Pancreas (tissue), 10 donors: ENCODE data around the gene HNRNPA3. TPM values are rescaled to one million over a fixed set of nuclear protein-coding genes. Genes with fewer than 3 reads are reported as not detected.

Experiments used
- ATAC-seq, 4 donors: fragments of 200-7000 bp; cut with Tn5 transposase; one replicate each; pipeline versions ENCODE4 v1.8.0 to v1.9.1; 2020; ENCODE audit warnings: mild to moderate bottlenecking in 4 of 4, moderate library complexity in 4 of 4
- DNase-seq, 6 donors: peaks; one replicate each; pipeline ENCODE4 v3.0.0-alpha.2; 2020
- FAIRE-seq: peaks from 2 replicates; lab custom pipeline; 2012; peaks lifted over from hg19 to GRCh38; lab: Jason Lieb, UNC
- H3K27ac ChIP-seq, 4 donors: fragments of 200-600 bp; sonication (generic); 1 replicate in 3 of 4; 2 replicates in 1 of 4; pipeline versions ENCODE4 v1.5.0 to v1.8.0; 2020
- H3K27me3 ChIP-seq, 4 donors: fragments of 200-600 bp; one replicate each; pipeline ENCODE4 v1.8.0; 2021
- H3K36me3 ChIP-seq, 3 donors: fragments of 200-600 bp; sonication (generic) in 1 of 3; one replicate each; pipeline versions ENCODE4 v1.5.0 to v1.8.0; 2020 to 2021
- H3K4me1 ChIP-seq, 3 donors: fragments of 200-600 bp; one replicate each; pipeline ENCODE4 v1.8.0; 2021
- H3K4me3 ChIP-seq, 4 donors: fragments of 200-600 bp; sonication (generic) in 2 of 4; one replicate each; pipeline versions ENCODE4 v1.5.0 to v1.8.0; 2020 to 2021
- H3K9me3 ChIP-seq, 4 donors: fragments of 200-600 bp; one replicate each; pipeline ENCODE4 v1.8.0; 2021
- CTCF ChIP-seq, 4 donors: fragments of 200-600 bp; sonication (generic) in 3 of 4; IDR thresholded peaks; one replicate each; pipeline versions ENCODE4 v1.5.0 to v1.8.0; 2021; ENCODE audit warnings: antibody characterized with exemption in 4 of 4
- WGBS, 2 donors: extraction: QIAGEN DNeasy Blood & Tissue Kit; methylation state at CpG; one replicate each; pipeline ENCODE4 v1.1.7; 2013; 5-methylcytosine and 5-hydroxymethylcytosine counted together
- intact Hi-C, 3 donors: fragments of 100-400 bp; cut with DNase I; formaldehyde crosslinking; loops; one replicate each; pipeline versions ENCODE4 v1.11.1 to v1.14.2; 2022
- microRNA-seq, 2 donors: library from miRNA; unstranded; fragments of <30 nt; microRNA quantifications; one replicate each; pipeline versions ENCODE4 to v1.1.0, GENCODE V29; 2019 to 2020
- polyA plus RNA-seq, 2 donors: library from polyadenylated mRNA; stranded (reverse); fragments of 200-250 nt; gene quantifications; one replicate each; pipeline ENCODE4 v1.2.3, GENCODE V29; 2013
- total RNA-seq, 6 donors: library from RNA; stranded (reverse); fragmentation: NEBNext Ultra II Directional in 4 of 6; extraction: Animal tissue kit (Norgen Biotek cat#: 25700) in 4 of 6; gene quantifications; one replicate each; pipeline versions ENCODE4 v1.2.1 to v1.2.4, GENCODE V29; 2021 to 2023
- donor health status: healthy with polysubstance abuse.
- donor health status: DM: no; HTN: no; CAD: no; lungs with moderate emphysema.
- donor health status: DM: no; HTN: no; CAD: no.
- donor health status: control.
- donor health status: control.
- donor health status: Bipolar disorder and iron deficiency.
- donor health status: DM: yes; HTN: yes; CAD: no.
- donor health status: DM: no; HTN: no; CAD: no.
- donor health status: DM: no; HTN: no; CAD: no.
- donor health status: DM: yes; HTN: yes; CAD: no.

Gene HNRNPA3
- total and polyA plus RNA-seq, 8 donors, result 30.3 to 96.8 (median 70.0) TPM

GRCh38 chr2:177271981-177272666 is 59.5 kb downstream of the HNRNPA3 start:
- no peak for FAIRE-seq
- intact Hi-C loops, result no loop called here
- 93 to 97% methylated on average over 1 of the region's 1 CpG for WGBS, 2 donors
- Histone ChIP-seq H3K36me3 (no peaks in the 10 kb centered on the region), H3K4me3 (no peak overlapping the region), H3K4me1 (no peaks in the 10 kb centered on the region), H3K27me3 (no peaks in the 10 kb centered on the region), H3K27ac (no peak overlapping the region), H3K9me3 (no peaks in the 10 kb centered on the region)
- DNase-seq, result no peak
- ATAC-seq, result no peak
- TF ChIP-seq CTCF (IDR thresholded peaks at IDR 0.05), result no peak

GRCh38 chr2:177272765-177273164 is 60.2 kb downstream of the HNRNPA3 start:
- H3K27ac ChIP-seq, result no peak overlapping the region
- no peak for TF ChIP-seq CTCF (IDR thresholded peaks at IDR 0.05)
- H3K27me3 ChIP-seq, result no peaks in the 10 kb centered on the region
- no peak overlapping the region for H3K4me3 ChIP-seq
- H3K4me1 ChIP-seq, result no peaks in the 10 kb centered on the region
- DNase-seq (no peak), FAIRE-seq (no peak), ATAC-seq (no peak)
- 86 to 97% methylated on average over 2 of the region's 2 CpGs for WGBS, 2 donors
- H3K36me3 ChIP-seq, result no peaks in the 10 kb centered on the region
- intact Hi-C loops, result no loop called here
- H3K9me3 ChIP-seq, result no peaks in the 10 kb centered on the region

GRCh38 chr2:177273408-177273807 is 60.8 kb downstream of the HNRNPA3 start:
- FAIRE-seq, result no peak
- ATAC-seq, result peak in 1 of 4 donors; percentile 40
- Histone ChIP-seq H3K4me3 (no peak overlapping the region), H3K4me1 (no peaks in the 10 kb centered on the region), H3K27me3 (no peaks in the 10 kb centered on the region), H3K36me3 (no peaks in the 10 kb centered on the region), H3K9me3 (no peaks in the 10 kb centered on the region), H3K27ac (no peak overlapping the region)
- no peak for TF ChIP-seq CTCF (IDR thresholded peaks at IDR 0.05)
- DNase-seq, result no peak
- WGBS, 2 donors, result 27 to 28% methylated on average over 3 of the region's 3 CpGs
- intact Hi-C loops, result no loop called here

Small RNAs within 50 kb of the gene (microRNA-seq; reads per million reads assigned to microRNA genes)
- 0 to 0.29 reads per million in 2 donors for gene MIR3128

Other genes with a start within 250 kb of the HNRNPA3 start
- gene NFE2L2, start 51.9 kb downstream of the HNRNPA3 start, total RNA-seq, result 10 to 100 TPM; 20.8 to 48.4 (median 31.4) TPM
- gene NFE2L2, start 51.9 kb downstream of the HNRNPA3 start, polyA plus RNA-seq, result 10 to 100 TPM; 22.5 to 33.4 TPM
- 10 to 100 TPM; 13.7 to 47.2 (median 27.5) TPM for gene AGPS, start 180.0 kb downstream of the HNRNPA3 start, total RNA-seq
- gene AGPS, start 180.0 kb downstream of the HNRNPA3 start, polyA plus RNA-seq, result 1 to 10 TPM; 3.0 to 4.9 TPM